Upper lobe of left lung (tissue), 4 donors: ENCODE measurements around the gene ATG7.

Experiments
- CTCF ChIP-seq, 6 experiments: fragments of 450-650 bp in 4 of 6; fragments of 200-600 bp in 2 of 6; sonication (generic) in 2 of 6; IDR thresholded peaks; one replicate each; pipeline ENCODE4 v1.5.1; 2016 to 2019; ENCODE audit warnings: antibody characterized with exemption in 6 of 6
- POLR2A ChIP-seq, 4 donors: fragments of 450-650 bp; IDR thresholded peaks; one replicate each; pipeline ENCODE4 v1.5.1; 2016 to 2017; ENCODE audit warnings: antibody characterized with exemption in 4 of 4, mild to moderate bottlenecking in 2 of 4

- TF ChIP-seq POLR2A (IDR thresholded peaks at IDR 0.05) (no peak), CTCF (IDR thresholded peaks at IDR 0.05) (no peak)
These were observed 283.9 kb downstream of the ATG7 start for GRCh38 chr3:11555881-11556633.
